Liver (tissue), 9 donors: ENCODE data around the gene GPR152. TPM values are rescaled to one million over a fixed set of nuclear protein-coding genes. Genes with fewer than 3 reads are reported as not detected.

Experiments used
- DNase-seq: peaks from one replicate; pipeline ENCODE4 v3.0.0-alpha.2; 2017; ENCODE audit warnings: low spot score
- H3K27ac ChIP-seq, 2 donors: one replicate each; pipeline ENCODE4 v1.7.0; 2013; ENCODE audit warnings: inconsistent platforms in 2 of 2, low read length in 2 of 2, control low read depth in 1 of 2, low read depth in 1 of 2, mild to moderate bottlenecking in 1 of 2
- H3K27me3 ChIP-seq, 4 donors: one replicate each; pipeline versions ENCODE4 v1.6.1 to v1.7.0; 2013; ENCODE audit warnings: low read length in 3 of 4, inconsistent platforms in 1 of 4, mild to moderate bottlenecking in 1 of 4, moderate library complexity in 1 of 4; ENCODE audit not compliant: control insufficient read depth in 4 of 4, insufficient read depth in 4 of 4
- H3K36me3 ChIP-seq, 4 donors: one replicate each; pipeline versions ENCODE4 v1.6.1 to v1.7.0; 2013; ENCODE audit warnings: low read length in 3 of 4, mild to moderate bottlenecking in 3 of 4, low read depth in 1 of 4, moderate library complexity in 1 of 4; ENCODE audit not compliant: control insufficient read depth in 4 of 4, insufficient read depth in 3 of 4
- H3K4me1 ChIP-seq, 4 donors: one replicate each; pipeline versions ENCODE4 v1.6.1 to v1.7.0; 2013; ENCODE audit warnings: low read length in 3 of 4, mild to moderate bottlenecking in 3 of 4, moderate library complexity in 1 of 4; ENCODE audit not compliant: control insufficient read depth in 4 of 4, insufficient read depth in 4 of 4
- H3K4me3 ChIP-seq, 3 donors: one replicate each; pipeline versions ENCODE4 v1.6.1 to v1.7.0; 2013; ENCODE audit warnings: low read length in 3 of 3, control low read depth in 1 of 3, low read depth in 1 of 3, mild to moderate bottlenecking in 1 of 3
- H3K9ac ChIP-seq, 2 donors: one replicate each; pipeline ENCODE4 v1.7.0; 2013; ENCODE audit warnings: low read length in 2 of 2, mild to moderate bottlenecking in 2 of 2, moderate library complexity in 2 of 2, control low read depth in 1 of 2, low read depth in 1 of 2
- H3K9me3 ChIP-seq, 4 donors: one replicate each; pipeline versions ENCODE4 v1.6.1 to v1.7.0; 2013; ENCODE audit warnings: low read length in 3 of 4; ENCODE audit not compliant: control insufficient read depth in 4 of 4
- ATF3 ChIP-seq: IDR thresholded peaks from 2 replicates; pipeline ENCODE4 v1.6.1; 2016; ENCODE audit warnings: antibody characterized with exemption
- FOXA1 ChIP-seq: IDR thresholded peaks from 2 replicates; pipeline ENCODE4 v1.6.1; 2016; ENCODE audit warnings: antibody characterized with exemption
- FOXA2 ChIP-seq: IDR thresholded peaks from 2 replicates; pipeline ENCODE4 v1.6.1; 2016; ENCODE audit warnings: antibody characterized with exemption
- HNF4A ChIP-seq, 2 donors: conservative IDR thresholded peaks; 2 replicates each; pipeline ENCODE4 v1.6.1; 2016; ENCODE audit warnings: antibody characterized with exemption in 2 of 2, mild to moderate bottlenecking in 2 of 2
- HNF4G ChIP-seq: IDR thresholded peaks from 2 replicates; pipeline ENCODE4 v1.6.1; 2016; ENCODE audit warnings: antibody characterized with exemption
- JUND ChIP-seq, 2 donors: IDR thresholded peaks; 2 replicates each; pipeline ENCODE4 v1.6.1; 2016; ENCODE audit warnings: antibody characterized with exemption in 2 of 2
- MAX ChIP-seq: IDR thresholded peaks from 2 replicates; pipeline ENCODE4 v1.6.1; 2016; ENCODE audit warnings: antibody characterized with exemption
- NR2F2 ChIP-seq: IDR thresholded peaks from 2 replicates; pipeline ENCODE4 v1.6.1; 2016; ENCODE audit warnings: antibody characterized with exemption
- RAD21 ChIP-seq, 2 donors: IDR thresholded peaks; 2 replicates each; pipeline ENCODE4 v1.6.1; 2016; ENCODE audit warnings: antibody characterized with exemption in 2 of 2, mild to moderate bottlenecking in 2 of 2
- TAF1 ChIP-seq: conservative IDR thresholded peaks from 2 replicates; pipeline ENCODE4 v1.6.1; 2016; ENCODE audit warnings: antibody characterized with exemption, mild to moderate bottlenecking
- YY1 ChIP-seq: IDR thresholded peaks from 2 replicates; pipeline ENCODE4 v1.6.1; 2016; ENCODE audit warnings: antibody characterized with exemption, mild to moderate bottlenecking
- ZBTB33 ChIP-seq: IDR thresholded peaks from 2 replicates; pipeline ENCODE4 v1.6.1; 2016; ENCODE audit warnings: antibody characterized with exemption
- WGBS: extraction: QIAGEN DNeasy Blood & Tissue Kit; methylation state at CpG from one replicate; pipeline ENCODE4 v1.1.7; 2013; 5-methylcytosine and 5-hydroxymethylcytosine counted together
- polyA plus RNA-seq, 2 donors: library from polyadenylated mRNA; stranded (reverse) in 1 of 2; unstranded in 1 of 2; fragments of 200-250 nt in 1 of 2; fragments of >200 nt in 1 of 2; fragmentation: Nextera tagmentation in 1 of 2; extraction: Ambion mirVana in 1 of 2; gene quantifications; one replicate each; pipeline versions ENCODE4 v1.2.1 to v1.2.3, GENCODE V29; 2013 to 2015
- total RNA-seq, 2 donors: library from RNA; depleted of rRNA; stranded (reverse); fragments of >200 nt; gene quantifications; one replicate each; pipeline ENCODE4 v1.2.3, GENCODE V29; 2014
- TF ChIP-seq, protein P1 (sequence below): IDR thresholded peaks from 2 replicates; pipeline ENCODE4 v1.6.1; 2016; ENCODE audit warnings: antibody characterized with exemption, mild to moderate bottlenecking
- donor health status: healthy.
- donor health status: healthy.
- donor health status: healthy.
- donor health status: healthy.
- donor health status: healthy.

Gene GPR152
- total and polyA plus RNA-seq, 4 donors: not detected

DNA sequence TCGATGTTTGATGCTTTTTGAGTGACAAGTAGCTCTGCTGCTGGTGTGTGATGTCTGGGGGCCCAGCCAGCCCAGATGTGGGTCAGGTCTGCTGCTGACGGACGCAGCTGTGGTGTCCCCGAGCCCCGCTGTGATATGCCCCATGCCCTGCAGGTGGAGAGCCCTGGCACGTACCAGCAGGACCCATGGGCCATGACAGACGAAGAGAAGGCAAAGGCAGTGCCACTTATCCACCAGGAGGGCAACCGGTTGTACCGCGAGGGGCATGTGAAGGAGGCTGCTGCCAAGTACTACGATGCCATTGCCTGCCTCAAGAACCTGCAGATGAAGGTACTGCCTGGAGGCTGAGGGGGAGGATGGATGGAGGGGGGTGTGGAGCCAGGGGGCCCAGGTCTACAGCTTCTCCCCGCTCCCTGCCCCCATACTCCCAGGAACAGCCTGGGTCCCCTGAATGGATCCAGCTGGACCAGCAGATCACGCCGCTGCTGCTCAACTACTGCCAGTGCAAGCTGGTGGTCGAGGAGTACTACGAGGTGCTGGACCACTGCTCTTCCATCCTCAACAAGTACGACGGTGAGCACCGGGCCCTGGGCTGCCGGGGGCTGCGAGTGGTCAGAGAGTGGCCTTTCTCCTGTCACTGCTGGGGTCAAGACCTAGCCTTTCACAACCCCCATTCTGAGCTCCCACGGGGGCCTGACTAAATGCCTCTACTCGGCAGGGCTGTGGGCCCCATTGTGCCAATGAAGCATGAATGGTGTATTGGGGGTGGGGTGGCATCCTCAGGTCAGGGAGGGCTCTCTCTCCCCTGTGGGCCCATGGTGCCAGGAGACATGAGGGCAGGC lies 37.6 kb upstream of the GPR152 start:
- no peaks in the 10 kb centered on the region for H3K27me3 ChIP-seq
- H3K9ac ChIP-seq: no peak overlapping the region
- H3K4me3 ChIP-seq: no peak overlapping the region
- DNase-seq: no peak
- no peaks in the 10 kb centered on the region for H3K9me3 ChIP-seq
- peaks cover 4 to 44% (median 17%) of the 10 kb centered on the region in 4 donors for H3K36me3 ChIP-seq
- 93% methylated on average over 23 of the region's 23 CpGs for WGBS
- TF ChIP-seq TAF1 (no peak), ZBTB33 (no peak), HNF4A (conservative IDR thresholded peaks at IDR 0.05) (no peak), HNF4G (no peak), FOXA1 (no peak)
- H3K27ac ChIP-seq: no peak overlapping the region
- peaks cover 0 to 5% (median 3%) of the 10 kb centered on the region in 4 donors for H3K4me1 ChIP-seq

DNA sequence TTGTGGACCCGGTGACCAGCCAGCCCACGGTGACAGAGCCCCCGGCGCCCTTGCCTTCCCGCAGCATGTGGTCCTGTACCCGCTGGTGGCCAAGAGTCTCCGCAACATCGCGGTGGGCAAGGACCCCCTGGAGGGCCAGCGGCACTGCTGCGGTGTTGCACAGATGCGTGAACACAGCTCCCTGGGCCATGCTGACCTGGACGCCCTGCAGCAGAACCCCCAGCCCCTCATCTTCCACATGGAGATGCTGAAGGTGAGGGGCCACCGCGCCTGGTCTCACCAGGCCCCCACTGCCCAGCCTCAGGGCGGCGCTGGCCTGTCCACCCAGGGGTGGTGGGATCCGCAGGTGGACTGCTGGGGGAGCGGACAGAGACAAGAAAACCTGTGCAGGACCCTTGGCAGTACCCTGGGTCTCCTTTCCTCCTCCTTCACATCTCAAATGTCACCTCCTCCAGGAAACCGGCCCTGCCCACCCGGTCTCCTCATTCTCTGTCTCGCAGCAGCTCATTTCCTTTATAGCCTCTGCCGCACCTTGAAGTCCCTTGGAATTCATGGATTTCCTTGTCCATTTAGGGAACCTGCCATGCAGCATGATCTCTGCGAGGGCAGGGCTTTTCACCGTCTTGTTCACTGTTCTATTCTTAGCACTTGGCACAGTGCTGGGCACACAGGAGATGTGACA lies 36.8 kb upstream of the GPR152 start:
- TF ChIP-seq, protein P1, sequence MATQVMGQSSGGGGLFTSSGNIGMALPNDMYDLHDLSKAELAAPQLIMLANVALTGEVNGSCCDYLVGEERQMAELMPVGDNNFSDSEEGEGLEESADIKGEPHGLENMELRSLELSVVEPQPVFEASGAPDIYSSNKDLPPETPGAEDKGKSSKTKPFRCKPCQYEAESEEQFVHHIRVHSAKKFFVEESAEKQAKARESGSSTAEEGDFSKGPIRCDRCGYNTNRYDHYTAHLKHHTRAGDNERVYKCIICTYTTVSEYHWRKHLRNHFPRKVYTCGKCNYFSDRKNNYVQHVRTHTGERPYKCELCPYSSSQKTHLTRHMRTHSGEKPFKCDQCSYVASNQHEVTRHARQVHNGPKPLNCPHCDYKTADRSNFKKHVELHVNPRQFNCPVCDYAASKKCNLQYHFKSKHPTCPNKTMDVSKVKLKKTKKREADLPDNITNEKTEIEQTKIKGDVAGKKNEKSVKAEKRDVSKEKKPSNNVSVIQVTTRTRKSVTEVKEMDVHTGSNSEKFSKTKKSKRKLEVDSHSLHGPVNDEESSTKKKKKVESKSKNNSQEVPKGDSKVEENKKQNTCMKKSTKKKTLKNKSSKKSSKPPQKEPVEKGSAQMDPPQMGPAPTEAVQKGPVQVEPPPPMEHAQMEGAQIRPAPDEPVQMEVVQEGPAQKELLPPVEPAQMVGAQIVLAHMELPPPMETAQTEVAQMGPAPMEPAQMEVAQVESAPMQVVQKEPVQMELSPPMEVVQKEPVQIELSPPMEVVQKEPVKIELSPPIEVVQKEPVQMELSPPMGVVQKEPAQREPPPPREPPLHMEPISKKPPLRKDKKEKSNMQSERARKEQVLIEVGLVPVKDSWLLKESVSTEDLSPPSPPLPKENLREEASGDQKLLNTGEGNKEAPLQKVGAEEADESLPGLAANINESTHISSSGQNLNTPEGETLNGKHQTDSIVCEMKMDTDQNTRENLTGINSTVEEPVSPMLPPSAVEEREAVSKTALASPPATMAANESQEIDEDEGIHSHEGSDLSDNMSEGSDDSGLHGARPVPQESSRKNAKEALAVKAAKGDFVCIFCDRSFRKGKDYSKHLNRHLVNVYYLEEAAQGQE: no peak
- TF ChIP-seq YY1: no peak
- no peak for TF ChIP-seq FOXA1
- TF ChIP-seq HNF4A (conservative IDR thresholded peaks at IDR 0.05): no peak
- TF ChIP-seq HNF4G: no peak
- TF ChIP-seq FOXA2: no peak
- TF ChIP-seq RAD21 (IDR thresholded peaks at IDR 0.05): no peak
- no peak for TF ChIP-seq ATF3
- no peak for TF ChIP-seq MAX
- TF ChIP-seq NR2F2: no peak
- TF ChIP-seq JUND (IDR thresholded peaks at IDR 0.05): no peak
- H3K27me3 ChIP-seq: no peaks in the 10 kb centered on the region
- no peak for DNase-seq

More for the DNA sequence above, 36.8 kb upstream of the GPR152 start:
- Histone ChIP-seq H3K27ac (no peak overlapping the region), H3K9ac (no peak overlapping the region), H3K36me3 (peaks cover 6 to 43% (median 17%) of the 10 kb centered on the region in 4 donors), H3K4me1 (peaks cover 0 to 8% (median 5%) of the 10 kb centered on the region in 4 donors), H3K9me3 (no peaks in the 10 kb centered on the region), H3K4me3 (no peak overlapping the region)
- 87% methylated on average over 25 of the region's 25 CpGs for WGBS
